MCF 10A (cell line): ENCODE measurements around the gene GPC5. TPM values are rescaled to one million over a fixed set of nuclear protein-coding genes. Genes with fewer than 3 reads are reported as not detected.

ENCODE experiments used
- BruUV-seq: library from RNA; stranded (reverse); fragments of 400-500 nt; replicated peaks from 2 replicates; lab custom pipeline; 2021; lab: Mats Ljungman, UMichigan
- CTCF ChIA-PET: fragments of 300-600 bp; sonication (Branson Sonifier 250); formaldehyde crosslinking; extraction: SDS; loops from one replicate; lab custom pipeline; 2021; ENCODE audit warnings: antibody characterized with exemption, inconsistent platforms; lab: Yijun Ruan, JAX
- POLR2A ChIA-PET: fragments of 300-600, 350-650 bp; sonication (Branson Sonifier 250); formaldehyde crosslinking; extraction: SDS; loops from one replicate; lab custom pipeline; 2020; ENCODE audit warnings: antibody characterized with exemption, inconsistent platforms; lab: Yijun Ruan, JAX
- DNase-seq: peaks from one replicate; pipeline ENCODE4 v3.0.0-alpha.2; 2018; ENCODE audit not compliant: unreplicated experiment
- H3K27ac Mint-ChIP-seq: one replicate; pipeline ENCODE4 v1.8.0; 2022; ENCODE audit warnings: mild to moderate bottlenecking, low read depth, mixed read lengths; ENCODE audit not compliant: unreplicated experiment
- H3K27me3 Mint-ChIP-seq: one replicate; pipeline ENCODE4 v1.8.0; 2022; ENCODE audit warnings: mixed read lengths; ENCODE audit not compliant: insufficient read depth, unreplicated experiment
- H3K36me3 Mint-ChIP-seq: one replicate; pipeline ENCODE4 v1.8.0; 2022; ENCODE audit warnings: mild to moderate bottlenecking, moderate library complexity, mixed read lengths; ENCODE audit not compliant: insufficient read depth, unreplicated experiment
- H3K4me1 Mint-ChIP-seq: one replicate; pipeline ENCODE4 v1.8.0; 2022; ENCODE audit warnings: mixed read lengths; ENCODE audit not compliant: insufficient read depth, unreplicated experiment
- H3K4me3 Mint-ChIP-seq: one replicate; pipeline ENCODE4 v1.8.0; 2022; ENCODE audit warnings: mild to moderate bottlenecking, moderate library complexity, mixed read lengths; ENCODE audit not compliant: unreplicated experiment
- H3K9me3 Mint-ChIP-seq: one replicate; pipeline ENCODE4 v1.8.0; 2022; ENCODE audit warnings: mixed read lengths; ENCODE audit not compliant: unreplicated experiment
- intact Hi-C: fragments of 100-400 bp; cut with micrococcal nuclease; formaldehyde crosslinking; loops from 2 replicates; pipeline ENCODE4 v1.14.1; 2022
- total RNA-seq: library from RNA; stranded (reverse); gene quantifications from 2 replicates; pipeline ENCODE4 v1.2.3, GENCODE V29; 2022
- TF ChIP-seq, protein P1 (sequence below): fragments of 200-600 bp; IDR thresholded peaks from one replicate; pipeline ENCODE4 v1.8.0; 2022; ENCODE audit warnings: antibody characterized with exemption, mild to moderate bottlenecking; ENCODE audit not compliant: unreplicated experiment

The GPC5 gene
- total RNA-seq, 1 experiment from 2014 or later, result not detected

DNA sequence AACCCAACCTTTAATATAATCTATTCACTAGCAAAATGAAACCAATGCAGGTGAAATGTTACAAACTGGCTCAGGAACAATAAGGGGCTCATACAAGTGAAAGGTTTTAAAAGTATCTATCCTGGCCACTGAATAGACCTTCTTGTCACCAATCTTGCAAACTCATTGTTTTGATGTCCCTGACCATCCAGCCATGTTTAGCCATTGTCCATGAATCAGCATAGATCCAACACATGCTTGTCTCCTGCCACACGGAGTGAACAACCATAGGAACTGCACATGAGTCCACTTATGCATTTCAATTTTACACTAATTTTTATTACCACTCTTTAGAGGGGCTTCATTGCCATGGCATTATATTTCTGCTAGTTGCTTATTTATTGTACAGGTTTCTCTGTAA, 331.4 kb downstream of the GPC5 start:
- POLR2A ChIA-PET, result no interaction called here
- no peaks in the 10 kb centered on the region for H3K4me1 Mint-ChIP-seq
- no peaks in the 10 kb centered on the region for H3K9me3 Mint-ChIP-seq
- H3K36me3 Mint-ChIP-seq, result no peaks in the 10 kb centered on the region
- H3K27me3 Mint-ChIP-seq, result peaks cover 49% of the 10 kb centered on the region
- intact Hi-C loops, result loop anchor here (10.0 kb wide), 1 partner anchor 595 kb away; no protein-coding TSS in a partner anchor
- DNase-seq, result no peak
- no peak overlapping the region for H3K27ac Mint-ChIP-seq
- no TSS peak for BruUV-seq
- H3K4me3 Mint-ChIP-seq, result no peak overlapping the region
- CTCF ChIA-PET, result no interaction called here
- TF ChIP-seq, protein P1, sequence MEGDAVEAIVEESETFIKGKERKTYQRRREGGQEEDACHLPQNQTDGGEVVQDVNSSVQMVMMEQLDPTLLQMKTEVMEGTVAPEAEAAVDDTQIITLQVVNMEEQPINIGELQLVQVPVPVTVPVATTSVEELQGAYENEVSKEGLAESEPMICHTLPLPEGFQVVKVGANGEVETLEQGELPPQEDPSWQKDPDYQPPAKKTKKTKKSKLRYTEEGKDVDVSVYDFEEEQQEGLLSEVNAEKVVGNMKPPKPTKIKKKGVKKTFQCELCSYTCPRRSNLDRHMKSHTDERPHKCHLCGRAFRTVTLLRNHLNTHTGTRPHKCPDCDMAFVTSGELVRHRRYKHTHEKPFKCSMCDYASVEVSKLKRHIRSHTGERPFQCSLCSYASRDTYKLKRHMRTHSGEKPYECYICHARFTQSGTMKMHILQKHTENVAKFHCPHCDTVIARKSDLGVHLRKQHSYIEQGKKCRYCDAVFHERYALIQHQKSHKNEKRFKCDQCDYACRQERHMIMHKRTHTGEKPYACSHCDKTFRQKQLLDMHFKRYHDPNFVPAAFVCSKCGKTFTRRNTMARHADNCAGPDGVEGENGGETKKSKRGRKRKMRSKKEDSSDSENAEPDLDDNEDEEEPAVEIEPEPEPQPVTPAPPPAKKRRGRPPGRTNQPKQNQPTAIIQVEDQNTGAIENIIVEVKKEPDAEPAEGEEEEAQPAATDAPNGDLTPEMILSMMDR, result no peak

DNA sequence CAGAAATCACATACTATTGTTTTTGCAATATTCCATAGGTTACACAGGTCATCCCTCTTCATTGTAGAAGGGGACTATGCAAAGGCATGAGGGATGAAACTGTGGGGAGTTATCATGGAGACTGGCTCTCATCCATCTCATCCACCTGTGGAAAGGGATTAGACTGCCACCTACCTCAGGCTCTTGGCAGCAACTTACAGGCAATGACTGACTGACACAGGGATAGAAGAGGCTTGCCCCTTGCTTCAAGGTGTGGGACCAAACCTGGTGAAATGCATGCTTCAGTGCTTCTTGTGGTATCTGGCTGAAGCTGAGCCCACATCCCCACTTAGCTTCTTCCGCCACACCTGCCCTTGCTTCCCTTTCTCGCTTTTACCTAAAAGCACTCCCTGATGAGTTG, 341.3 kb downstream of the GPC5 start:
- no peak for DNase-seq
- Mint-ChIP-seq H3K4me3 (no peak overlapping the region), H3K4me1 (no peaks in the 10 kb centered on the region), H3K9me3 (no peaks in the 10 kb centered on the region), H3K27ac (no peak overlapping the region), H3K36me3 (no peaks in the 10 kb centered on the region), H3K27me3 (peaks cover 53% of the 10 kb centered on the region)
- TF ChIP-seq, protein P1, result no peak
- no TSS peak for BruUV-seq
- intact Hi-C loops, result no loop called here
- ChIA-PET POLR2A (interaction anchor here (1.0 kb wide), 1 partner anchor 17 kb away, joined by 3 read pairs; no protein-coding TSS in a partner anchor), CTCF (interaction anchor here (0.6 to 1.0 kb wide), 2 partner anchors 9 to 18 kb away, joined by 3 read pairs; no protein-coding TSS in a partner anchor)

DNA sequence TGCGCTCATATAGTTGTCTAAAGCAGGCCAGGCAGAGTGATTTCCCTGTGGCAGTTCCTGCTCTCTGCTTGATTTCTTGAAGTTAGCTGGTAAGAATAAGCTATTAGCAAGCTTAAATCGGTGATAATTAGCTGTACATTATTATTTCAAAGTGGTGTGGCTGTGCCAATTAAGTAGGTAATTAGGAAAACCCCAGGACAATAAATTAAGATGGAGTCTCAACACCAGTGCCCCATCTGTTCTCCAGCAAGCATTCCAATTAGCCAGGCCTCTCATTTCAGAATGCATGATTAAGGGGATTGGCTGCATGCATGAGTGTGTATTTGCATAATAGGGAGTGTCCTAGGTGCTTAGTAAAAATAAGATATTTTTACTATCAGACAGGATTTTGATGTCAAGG, 342.3 kb downstream of the GPC5 start:
- CTCF ChIA-PET, result interaction anchor here (0.8 to 1.1 kb wide), 4 partner anchors 19 to 366 kb away, joined by 3 to 6 read pairs (median 4); no protein-coding TSS in a partner anchor
- no peaks in the 10 kb centered on the region for H3K4me1 Mint-ChIP-seq
- H3K9me3 Mint-ChIP-seq, result no peaks in the 10 kb centered on the region
- peaks cover 53% of the 10 kb centered on the region for H3K27me3 Mint-ChIP-seq
- no TSS peak for BruUV-seq
- POLR2A ChIA-PET, result no interaction called here
- no peak for DNase-seq
- intact Hi-C loops, result no loop called here
- no peak overlapping the region for H3K27ac Mint-ChIP-seq
- no peaks in the 10 kb centered on the region for H3K36me3 Mint-ChIP-seq
- TF ChIP-seq, protein P1, result no peak
- H3K4me3 Mint-ChIP-seq, result no peak overlapping the region

DNA sequence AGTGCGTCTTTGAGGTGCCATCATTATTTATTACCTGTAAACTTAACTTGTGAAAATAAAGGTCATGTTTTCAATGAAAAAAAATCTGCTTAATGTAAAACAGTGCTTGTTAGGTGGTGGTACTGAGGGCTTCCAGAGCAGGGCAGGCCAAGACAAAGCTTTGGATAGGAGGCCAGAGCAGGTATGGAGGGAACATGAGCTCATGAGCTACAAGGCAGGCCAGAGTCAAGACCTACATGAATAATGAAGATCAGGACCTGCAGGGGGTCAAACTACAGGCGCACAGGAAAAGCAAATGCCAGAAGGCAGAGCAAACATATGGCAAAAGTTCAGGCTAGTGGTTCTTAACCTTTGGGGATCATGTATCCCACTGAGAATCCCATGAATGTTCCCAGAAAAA, 343.5 kb downstream of the GPC5 start:
- H3K36me3 Mint-ChIP-seq, result no peaks in the 10 kb centered on the region
- POLR2A ChIA-PET, result no interaction called here

More for the DNA sequence above, 343.5 kb downstream of the GPC5 start:
- Mint-ChIP-seq H3K4me1 (no peaks in the 10 kb centered on the region), H3K9me3 (no peaks in the 10 kb centered on the region), H3K27me3 (peaks cover 56% of the 10 kb centered on the region), H3K4me3 (no peak overlapping the region), H3K27ac (no peak overlapping the region)
- no TSS peak for BruUV-seq
- TF ChIP-seq, protein P1, result no peak
- intact Hi-C loops, result no loop called here
- CTCF ChIA-PET, result interaction anchor here (0.7 kb wide), 1 partner anchor 718 kb away, joined by 3 read pairs; no protein-coding TSS in a partner anchor
- DNase-seq, result no peak
